ENCODE results near the gene STK32B. TPM values are rescaled to one million over a fixed set of nuclear protein-coding genes. Genes with fewer than 3 reads are reported as not detected.
"Not testable (repeated sequence)": the region's sequence is repeated elsewhere in the genome, so short reads cannot be mapped to it uniquely, and the experiment has no call there.

The STK32B gene
- total RNA-seq, 4 donors from 2014 or later: 0.39 to 2.7 (median 2.4) TPM

DNA sequence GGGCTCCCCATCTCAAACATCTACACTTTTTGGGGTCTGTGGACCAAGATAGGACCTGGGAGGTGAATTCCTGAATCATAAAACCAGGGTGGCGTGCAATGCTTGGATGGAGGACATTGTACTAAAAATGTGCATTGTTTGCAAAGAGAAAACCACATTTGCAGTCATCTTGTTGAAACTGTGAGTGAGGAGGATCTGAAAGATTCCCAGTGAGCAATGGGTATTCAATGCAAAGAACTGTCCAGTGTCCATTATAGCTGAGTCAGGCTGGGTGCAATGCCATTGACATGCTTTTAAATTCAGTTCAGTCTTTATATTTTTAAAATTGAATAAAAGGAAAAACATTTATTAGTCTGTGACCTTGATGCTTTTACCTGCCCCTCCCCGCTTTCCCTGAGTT lies 215.7 kb downstream of the STK32B start:
- WGBS, 2 donors: 78 to 90% methylated on average over 2 of the region's 2 CpGs
- Histone ChIP-seq H3K27me3 (no peaks in the 10 kb centered on the region), H3K36me3 (no peaks in the 10 kb centered on the region), H3K4me3 (no peak overlapping the region), H3K9me3 (no peaks in the 10 kb centered on the region), H3K27ac (no peak overlapping the region), H3K4me1 (peaks cover 0 to 7% (median 0%) of the 10 kb centered on the region in 4 donors)
- TF ChIP-seq CTCF (IDR thresholded peaks at IDR 0.05): no peak
- TF ChIP-seq POLR2A (IDR thresholded peaks at IDR 0.05): no peak
- TF ChIP-seq EP300 (IDR thresholded peaks at IDR 0.05): no peak
- no peak for DNase-seq (ENCODE audit: low spot score in 2 of 2)

- no peaks in the 10 kb centered on the region for H3K9me3 ChIP-seq
- WGBS, 2 donors: 42 to 43% methylated on average over 8 of the region's 8 CpGs
- no peaks in the 10 kb centered on the region for H3K27me3 ChIP-seq
- TF ChIP-seq CTCF (IDR thresholded peaks at IDR 0.05): no peak
- TF ChIP-seq EP300 (IDR thresholded peaks at IDR 0.05): no peak
- no peak for TF ChIP-seq POLR2A (IDR thresholded peaks at IDR 0.05)
- no peaks in the 10 kb centered on the region for H3K36me3 ChIP-seq
- no peak for DNase-seq (ENCODE audit: low spot score in 2 of 2)
- H3K27ac ChIP-seq: no peak overlapping the region
- H3K4me3 ChIP-seq: no peak overlapping the region
- peaks cover 0 to 7% (median 0%) of the 10 kb centered on the region in 4 donors for H3K4me1 ChIP-seq
Observed at GRCh38 chr4:5267408-5267807, 216.1 kb downstream of the STK32B start.

DNA sequence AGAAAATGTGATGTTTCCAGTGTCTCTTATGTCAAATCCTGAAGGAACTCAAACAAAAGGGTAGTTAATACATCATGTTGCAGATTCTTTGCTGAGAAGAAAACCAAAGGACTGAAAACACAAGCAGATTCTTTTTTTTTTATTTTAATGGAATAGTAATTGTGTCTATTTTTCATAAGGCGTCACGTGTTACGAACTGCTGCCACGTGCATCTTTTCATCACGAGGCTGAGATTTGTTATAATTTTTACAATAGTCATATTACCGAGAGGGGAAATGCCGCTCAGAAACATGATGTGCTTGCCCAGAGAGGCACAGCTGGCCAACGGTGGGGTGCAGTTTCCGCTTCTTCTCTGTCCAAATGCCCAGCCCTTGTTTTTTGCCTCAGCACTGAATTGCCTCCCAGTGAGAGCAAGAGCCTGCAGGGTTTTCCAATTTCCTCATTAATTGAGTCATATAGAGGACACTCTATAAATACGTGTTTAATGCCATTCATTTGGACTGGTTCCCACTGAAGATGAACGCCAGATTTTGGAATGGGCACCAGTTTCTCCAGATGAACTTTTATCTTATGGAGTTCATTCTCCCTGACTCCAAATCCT lies 225.3 kb downstream of the STK32B start:
- H3K36me3 ChIP-seq: no peaks in the 10 kb centered on the region
- DNase-seq (ENCODE audit: low spot score in 2 of 2): no peak
- H3K4me1 ChIP-seq: peaks cover 0 to 8% (median 0%) of the 10 kb centered on the region in 4 donors
- H3K9me3 ChIP-seq: no peaks in the 10 kb centered on the region
- H3K27me3 ChIP-seq: no peaks in the 10 kb centered on the region
- 79 to 84% methylated on average over 11 of the region's 11 CpGs for WGBS, 2 donors
- no peak overlapping the region for H3K4me3 ChIP-seq
- H3K27ac ChIP-seq: no peak overlapping the region
- TF ChIP-seq EP300 (IDR thresholded peaks at IDR 0.05): no peak
- TF ChIP-seq CTCF (IDR thresholded peaks at IDR 0.05): no peak
- TF ChIP-seq POLR2A (IDR thresholded peaks at IDR 0.05): no peak

GRCh38 chr4:5277079-5277478 lies 225.8 kb downstream of the STK32B start:
- H3K4me1 ChIP-seq: peaks cover 0 to 8% (median 0%) of the 10 kb centered on the region in 4 donors
- H3K36me3 ChIP-seq: no peaks in the 10 kb centered on the region
- no peaks in the 10 kb centered on the region for H3K9me3 ChIP-seq
- no peaks in the 10 kb centered on the region for H3K27me3 ChIP-seq
- WGBS, 2 donors: 66% methylated on average over 2 of the region's 2 CpGs
- no peak for DNase-seq (ENCODE audit: low spot score in 2 of 2)
- no peak overlapping the region for H3K4me3 ChIP-seq
- TF ChIP-seq CTCF (IDR thresholded peaks at IDR 0.05): no peak
- no peak for TF ChIP-seq POLR2A (IDR thresholded peaks at IDR 0.05)
- TF ChIP-seq EP300 (IDR thresholded peaks at IDR 0.05): no peak
- no peak overlapping the region for H3K27ac ChIP-seq

GRCh38 chr4:5278213-5278612 lies 226.9 kb downstream of the STK32B start:
- H3K27me3 ChIP-seq: no peaks in the 10 kb centered on the region
- TF ChIP-seq CTCF (IDR thresholded peaks at IDR 0.05) (no peak), EP300 (IDR thresholded peaks at IDR 0.05) (no peak), POLR2A (IDR thresholded peaks at IDR 0.05) (no peak)
- WGBS, 2 donors: 80 to 90% methylated on average over 4 of the region's 4 CpGs
- H3K27ac ChIP-seq: no peak overlapping the region
- H3K9me3 ChIP-seq: no peaks in the 10 kb centered on the region
- no peak overlapping the region for H3K4me3 ChIP-seq
- no peaks in the 10 kb centered on the region for H3K36me3 ChIP-seq
- peaks cover 0 to 8% (median 0%) of the 10 kb centered on the region in 4 donors for H3K4me1 ChIP-seq
- no peak for DNase-seq (ENCODE audit: low spot score in 2 of 2)

- H3K4me3 ChIP-seq; H3K27me3 ChIP-seq; H3K4me1 ChIP-seq; H3K36me3 ChIP-seq; H3K27ac ChIP-seq; H3K9me3 ChIP-seq; DNase-seq (ENCODE audit: low spot score in 2 of 2): not testable (repeated sequence)
- 30 to 37% methylated on average over 1 of the region's 1 CpG for WGBS, 2 donors
Observed at GRCh38 chr4:5280069-5280468, 228.8 kb downstream of the STK32B start.
